ENCODE results near the gene SYNDIG1. TPM values are rescaled to one million over a fixed set of nuclear protein-coding genes. Genes with fewer than 3 reads are reported as not detected.

SYNDIG1 gene
- polyA plus RNA-seq, 5 donors = 4.6 to 6.8 (median 5.3) TPM

GRCh38 chr20:24583169-24583792 is 113.9 kb downstream of the SYNDIG1 start:
- no peak for DNase-seq

- no peak for DNase-seq
These were observed 114.6 kb downstream of the SYNDIG1 start for GRCh38 chr20:24584078-24584477.

GRCh38 chr20:24584538-24585356 is 115.3 kb downstream of the SYNDIG1 start:
- DNase-seq = peak; percentile 42 to 61

- DNase-seq = no peak
These were observed 116.5 kb downstream of the SYNDIG1 start for GRCh38 chr20:24585796-24586522.

GRCh38 chr20:24586523-24586840 is 117.1 kb downstream of the SYNDIG1 start:
- no peak for DNase-seq

GRCh38 chr20:24587384-24588046 is 118.1 kb downstream of the SYNDIG1 start:
- DNase-seq = peak in 1 of 2 donors; percentile 8

- DNase-seq = no peak
These were observed 118.7 kb downstream of the SYNDIG1 start for GRCh38 chr20:24588047-24588635.

- no peak for DNase-seq
These were observed 119.4 kb downstream of the SYNDIG1 start for GRCh38 chr20:24588725-24589340.

GRCh38 chr20:24589381-24589780 is 120.0 kb downstream of the SYNDIG1 start:
- DNase-seq = no peak

GRCh38 chr20:24589815-24590177 is 120.4 kb downstream of the SYNDIG1 start:
- no peak for DNase-seq

GRCh38 chr20:24590178-24590982 is 121.0 kb downstream of the SYNDIG1 start:
- no peak for DNase-seq

- DNase-seq = no peak
These were observed 127.6 kb downstream of the SYNDIG1 start for GRCh38 chr20:24597051-24597450.

GRCh38 chr20:24598346-24598745 is 128.9 kb downstream of the SYNDIG1 start:
- no peak for DNase-seq

GRCh38 chr20:24598996-24599395 is 129.6 kb downstream of the SYNDIG1 start:
- DNase-seq = no peak

GRCh38 chr20:24600012-24600411 is 130.6 kb downstream of the SYNDIG1 start:
- no peak for DNase-seq

- no peak for DNase-seq
These were observed 134.0 kb downstream of the SYNDIG1 start for GRCh38 chr20:24603454-24603853.

GRCh38 chr20:24604966-24605665 is 135.7 kb downstream of the SYNDIG1 start:
- DNase-seq = no peak

- DNase-seq = no peak
These were observed 136.6 kb downstream of the SYNDIG1 start for GRCh38 chr20:24605937-24606455.

GRCh38 chr20:24607402-24607801 is 138.0 kb downstream of the SYNDIG1 start:
- DNase-seq = no peak

Measured in right lung (tissue), 5 donors.